Activated naive CD4-positive, alpha-beta T cell treated with anti-CD3 and anti-CD28 coated beads, Interleukin-2, amount 50 U/mL, for 72 hours (primary cell): ENCODE data around the gene LRTM2. TPM values are rescaled to one million over a fixed set of nuclear protein-coding genes. Genes with fewer than 3 reads are reported as not detected.

Experiments
- ATAC-seq, 2 donors: fragments of 150-1000 bp; cut with Tn5 transposase; 2 replicates each; pipeline ENCODE4 v1.10.0; 2021; ENCODE audit warnings: mild to moderate bottlenecking in 2 of 2, moderate library complexity in 2 of 2
- DNase-seq, 2 donors: peaks; one replicate each; pipeline ENCODE4 v3.0.0; 2021 to 2022; ENCODE audit warnings: low spot score in 2 of 2
- H3K27ac Mint-ChIP-seq, 2 donors: one replicate each; pipeline ENCODE4 v1.8.0; 2022; ENCODE audit warnings: mild to moderate bottlenecking in 2 of 2, mixed read lengths in 2 of 2
- H3K36me3 Mint-ChIP-seq, 2 donors: one replicate each; pipeline ENCODE4 v1.8.0; 2022; ENCODE audit warnings: mixed read lengths in 2 of 2
- H3K9me3 Mint-ChIP-seq, 2 donors: one replicate each; pipeline ENCODE4 v1.8.0; 2022; ENCODE audit warnings: mixed read lengths in 2 of 2
- total RNA-seq, 2 donors: library from RNA; stranded (reverse); gene quantifications; one replicate each; pipeline ENCODE4 v1.2.3, GENCODE V29; 2022

LRTM2 gene
- total RNA-seq: not detected

- no peak for ATAC-seq
- DNase-seq: no peak
- H3K27ac Mint-ChIP-seq: no peak within 1 kb of the TSS
- H3K9me3 Mint-ChIP-seq: no peaks in the 10 kb centered on the region
- no peaks in the 10 kb centered on the region for H3K36me3 Mint-ChIP-seq
Measured at GRCh38 chr12:1820191-1820895, at the start of gene LRTM2. TSS of gene LRTM2 (plus strand) at chr12:1820565. CDS start at chr12:1828149, 7,584 bp downstream.

- DNase-seq: no peak
- Mint-ChIP-seq H3K9me3 (no peaks in the 10 kb centered on the region), H3K27ac (no peak overlapping the region), H3K36me3 (peaks cover 0 to 7% of the 10 kb centered on the region in 2 donors)
- no peak for ATAC-seq
Measured at GRCh38 chr12:1773937-1774655, 46.3 kb upstream of the LRTM2 start.

- Mint-ChIP-seq H3K36me3 (peaks cover 0 to 7% of the 10 kb centered on the region in 2 donors), H3K9me3 (no peaks in the 10 kb centered on the region), H3K27ac (no peak overlapping the region)
- peak in 1 of 2 donors; percentile 53 for ATAC-seq
- no peak for DNase-seq
Measured at GRCh38 chr12:1776170-1776921, 44.0 kb upstream of the LRTM2 start.

GRCh38 chr12:1777798-1778197 lies 42.6 kb upstream of the LRTM2 start:
- ATAC-seq (no peak), DNase-seq (no peak)
- H3K36me3 Mint-ChIP-seq: peaks cover 0 to 7% of the 10 kb centered on the region in 2 donors
- H3K9me3 Mint-ChIP-seq: no peaks in the 10 kb centered on the region
- H3K27ac Mint-ChIP-seq: no peak overlapping the region

GRCh38 chr12:1778911-1779310 lies 41.5 kb upstream of the LRTM2 start:
- ATAC-seq (no peak), DNase-seq (no peak)
- Mint-ChIP-seq H3K36me3 (peaks cover 0 to 7% of the 10 kb centered on the region in 2 donors), H3K9me3 (no peaks in the 10 kb centered on the region), H3K27ac (no peak overlapping the region)

GRCh38 chr12:1779783-1780182 lies 40.6 kb upstream of the LRTM2 start:
- DNase-seq: no peak

GRCh38 chr12:1781772-1782171 lies 38.6 kb upstream of the LRTM2 start:
- H3K27ac Mint-ChIP-seq: no peak overlapping the region
- DNase-seq (no peak), ATAC-seq (no peak)
- peaks cover 0 to 1% of the 10 kb centered on the region in 2 donors for H3K36me3 Mint-ChIP-seq
- no peaks in the 10 kb centered on the region for H3K9me3 Mint-ChIP-seq

More at GRCh38 chr12:1779783-1780182, 40.6 kb upstream of the LRTM2 start:
- ATAC-seq: no peak
- Mint-ChIP-seq H3K27ac (no peak overlapping the region), H3K36me3 (peaks cover 0 to 7% of the 10 kb centered on the region in 2 donors), H3K9me3 (no peaks in the 10 kb centered on the region)

GRCh38 chr12:1782215-1782614 lies 38.1 kb upstream of the LRTM2 start:
- DNase-seq (no peak), ATAC-seq (no peak)
- Mint-ChIP-seq H3K27ac (no peak overlapping the region), H3K9me3 (no peaks in the 10 kb centered on the region), H3K36me3 (no peaks in the 10 kb centered on the region)

GRCh38 chr12:1787714-1788113 lies 32.7 kb upstream of the LRTM2 start:
- no peaks in the 10 kb centered on the region for H3K36me3 Mint-ChIP-seq

GRCh38 chr12:1790444-1790843 lies 29.9 kb upstream of the LRTM2 start:
- H3K36me3 Mint-ChIP-seq: no peaks in the 10 kb centered on the region
- no peak for ATAC-seq
- H3K9me3 Mint-ChIP-seq: no peaks in the 10 kb centered on the region
- no peak for DNase-seq
- peak overlapping the region in 1 of 2 donors; percentile 78 for H3K27ac Mint-ChIP-seq

More at GRCh38 chr12:1787714-1788113, 32.7 kb upstream of the LRTM2 start:
- ATAC-seq (no peak), DNase-seq (no peak)
- Mint-ChIP-seq H3K9me3 (no peaks in the 10 kb centered on the region), H3K27ac (no peak overlapping the region)

- peak overlapping the region in 1 of 2 donors; percentile 78 for H3K27ac Mint-ChIP-seq
- no peaks in the 10 kb centered on the region for H3K9me3 Mint-ChIP-seq
- peak in 1 of 2 donors; percentile 53 for DNase-seq
- ATAC-seq: peak; percentile 30 to 32
- H3K36me3 Mint-ChIP-seq: no peaks in the 10 kb centered on the region
Measured at GRCh38 chr12:1791104-1791841, 29.1 kb upstream of the LRTM2 start.

GRCh38 chr12:1792406-1792805 lies 28.0 kb upstream of the LRTM2 start:
- no peak for DNase-seq
- no peak for ATAC-seq
- Mint-ChIP-seq H3K27ac (peak overlapping the region; percentile 36 to 64), H3K36me3 (no peaks in the 10 kb centered on the region), H3K9me3 (no peaks in the 10 kb centered on the region)

- no peaks in the 10 kb centered on the region for H3K36me3 Mint-ChIP-seq
- peak overlapping the region; percentile 64 to 68 for H3K27ac Mint-ChIP-seq
- DNase-seq: no peak
- ATAC-seq: no peak
- H3K9me3 Mint-ChIP-seq: no peaks in the 10 kb centered on the region
Measured at GRCh38 chr12:1793426-1794210, 26.7 kb upstream of the LRTM2 start.

GRCh38 chr12:1794440-1795090 lies 25.8 kb upstream of the LRTM2 start:
- H3K9me3 Mint-ChIP-seq: no peaks in the 10 kb centered on the region
- peak overlapping the region; percentile 14 to 94 for H3K27ac Mint-ChIP-seq
- no peaks in the 10 kb centered on the region for H3K36me3 Mint-ChIP-seq
- DNase-seq (no peak), ATAC-seq (no peak)

- DNase-seq: no peak
Measured at GRCh38 chr12:1795221-1795784, 25.1 kb upstream of the LRTM2 start.

More at GRCh38 chr12:1795221-1795784, 25.1 kb upstream of the LRTM2 start:
- ATAC-seq: no peak
- no peaks in the 10 kb centered on the region for H3K36me3 Mint-ChIP-seq
- H3K9me3 Mint-ChIP-seq: no peaks in the 10 kb centered on the region
- H3K27ac Mint-ChIP-seq: peak overlapping the region in 1 of 2 donors; percentile 94
